ENCODE results near the gene IL1R2.

The IL1R2 gene

DNA sequence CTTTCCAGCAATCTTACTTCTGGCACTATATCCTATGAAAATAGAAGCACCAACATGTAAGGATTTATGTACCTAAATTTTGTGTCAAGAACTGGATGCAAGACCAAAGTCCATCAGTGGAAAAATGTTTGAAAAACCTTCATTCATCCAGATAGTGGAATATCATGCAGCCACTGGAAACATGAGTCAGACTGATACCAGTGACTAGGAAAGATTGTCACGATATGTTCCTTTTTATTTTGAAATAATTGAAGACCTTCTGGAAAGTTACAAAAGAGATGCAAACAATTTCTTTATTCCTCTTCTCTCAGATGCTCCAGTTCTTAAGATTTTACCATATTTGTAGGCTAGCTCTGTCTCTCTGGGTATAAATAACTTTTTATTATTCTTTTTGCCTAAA, 40.5 kb upstream of the IL1R2 start:
- DNase-seq (ENCODE audit: low spot score): no peak
- in situ Hi-C loops (cut with MboI; ENCODE audit: low sequenced_read_pairs, unreplicated experiment): no loop called here
- TF ChIP-seq, protein P1, sequence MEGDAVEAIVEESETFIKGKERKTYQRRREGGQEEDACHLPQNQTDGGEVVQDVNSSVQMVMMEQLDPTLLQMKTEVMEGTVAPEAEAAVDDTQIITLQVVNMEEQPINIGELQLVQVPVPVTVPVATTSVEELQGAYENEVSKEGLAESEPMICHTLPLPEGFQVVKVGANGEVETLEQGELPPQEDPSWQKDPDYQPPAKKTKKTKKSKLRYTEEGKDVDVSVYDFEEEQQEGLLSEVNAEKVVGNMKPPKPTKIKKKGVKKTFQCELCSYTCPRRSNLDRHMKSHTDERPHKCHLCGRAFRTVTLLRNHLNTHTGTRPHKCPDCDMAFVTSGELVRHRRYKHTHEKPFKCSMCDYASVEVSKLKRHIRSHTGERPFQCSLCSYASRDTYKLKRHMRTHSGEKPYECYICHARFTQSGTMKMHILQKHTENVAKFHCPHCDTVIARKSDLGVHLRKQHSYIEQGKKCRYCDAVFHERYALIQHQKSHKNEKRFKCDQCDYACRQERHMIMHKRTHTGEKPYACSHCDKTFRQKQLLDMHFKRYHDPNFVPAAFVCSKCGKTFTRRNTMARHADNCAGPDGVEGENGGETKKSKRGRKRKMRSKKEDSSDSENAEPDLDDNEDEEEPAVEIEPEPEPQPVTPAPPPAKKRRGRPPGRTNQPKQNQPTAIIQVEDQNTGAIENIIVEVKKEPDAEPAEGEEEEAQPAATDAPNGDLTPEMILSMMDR (IDR thresholded peaks at IDR 0.05; ENCODE audit: borderline replicate concordance, control extremely low read depth, extremely low read depth, insufficient read depth, missing control alignments): no peak

DNA sequence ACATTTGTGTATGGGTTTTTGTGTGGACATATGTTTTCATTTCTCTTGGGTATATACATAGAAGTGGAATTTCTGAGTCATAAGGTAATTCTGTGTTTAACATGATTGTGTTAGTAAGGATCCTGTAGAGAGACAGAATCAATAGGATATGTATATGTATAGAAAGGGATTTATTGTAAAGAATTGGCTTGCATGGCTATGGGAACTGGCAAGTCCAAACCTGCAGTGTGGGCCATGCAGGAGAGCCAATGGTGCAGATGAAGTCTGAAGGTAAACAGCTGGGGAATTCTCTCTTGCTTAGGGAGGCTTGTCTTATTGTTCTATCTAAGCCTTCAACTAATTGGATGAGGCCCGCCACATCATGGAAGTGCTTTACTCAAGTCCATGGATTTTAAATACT, 39.2 kb upstream of the IL1R2 start:
- in situ Hi-C loops (cut with MboI; ENCODE audit: low sequenced_read_pairs, unreplicated experiment): no loop called here
- DNase-seq (ENCODE audit: low spot score): no peak

DNA sequence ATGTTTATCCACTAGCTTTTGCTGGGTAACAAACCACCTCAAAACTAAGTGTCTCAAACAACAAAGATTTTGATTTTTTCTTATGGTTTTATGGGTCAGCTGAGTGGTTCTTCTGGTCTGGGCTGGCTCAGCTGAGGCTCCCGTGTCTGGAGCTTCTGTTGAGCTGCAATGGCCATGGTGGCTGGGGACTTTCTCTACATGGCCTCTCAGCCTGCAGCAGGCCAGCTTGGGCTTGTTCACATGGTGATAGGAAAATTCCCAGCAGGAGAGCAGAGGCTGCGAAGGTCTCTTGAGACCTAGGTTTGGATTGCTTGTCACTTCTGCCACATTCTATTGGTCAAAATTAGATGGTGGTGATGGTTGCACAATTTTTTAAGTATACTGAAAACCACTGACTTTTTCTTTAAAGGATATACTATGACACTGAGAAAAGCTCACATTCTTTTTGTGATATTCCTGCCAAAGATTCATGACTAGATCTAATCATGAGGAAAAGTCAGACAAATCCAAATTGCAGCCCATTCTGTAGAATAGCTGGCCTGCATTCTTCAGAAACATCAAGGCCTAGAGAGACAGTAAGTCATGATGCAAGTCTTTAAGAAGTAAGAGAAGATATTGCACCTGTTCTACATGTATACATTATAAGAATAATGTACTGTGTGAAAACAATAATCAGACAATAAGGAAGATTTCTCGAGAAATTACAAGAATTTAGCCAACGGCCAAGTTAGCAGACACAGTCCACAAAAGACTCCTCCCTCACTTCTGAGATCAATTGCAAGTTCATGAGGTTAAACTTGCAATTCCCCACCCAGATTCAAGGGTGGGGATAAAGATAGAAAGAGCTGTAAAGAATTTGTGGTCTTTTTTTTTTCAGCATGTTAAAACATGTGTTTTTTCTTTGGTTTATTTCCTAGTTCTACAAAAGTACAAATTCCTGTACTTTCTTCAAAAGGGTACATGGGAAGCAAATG, 35.0 kb upstream of the IL1R2 start:
- in situ Hi-C loops (cut with MboI; ENCODE audit: low sequenced_read_pairs, unreplicated experiment): no loop called here
- TF ChIP-seq, protein P1 (IDR thresholded peaks at IDR 0.05; ENCODE audit: borderline replicate concordance, control extremely low read depth, extremely low read depth, insufficient read depth, missing control alignments): no peak
- DNase-seq (ENCODE audit: low spot score): no peak

More for the DNA sequence above, 39.2 kb upstream of the IL1R2 start:
- TF ChIP-seq, protein P1 (IDR thresholded peaks at IDR 0.05; ENCODE audit: borderline replicate concordance, control extremely low read depth, extremely low read depth, insufficient read depth, missing control alignments): no peak

DNA sequence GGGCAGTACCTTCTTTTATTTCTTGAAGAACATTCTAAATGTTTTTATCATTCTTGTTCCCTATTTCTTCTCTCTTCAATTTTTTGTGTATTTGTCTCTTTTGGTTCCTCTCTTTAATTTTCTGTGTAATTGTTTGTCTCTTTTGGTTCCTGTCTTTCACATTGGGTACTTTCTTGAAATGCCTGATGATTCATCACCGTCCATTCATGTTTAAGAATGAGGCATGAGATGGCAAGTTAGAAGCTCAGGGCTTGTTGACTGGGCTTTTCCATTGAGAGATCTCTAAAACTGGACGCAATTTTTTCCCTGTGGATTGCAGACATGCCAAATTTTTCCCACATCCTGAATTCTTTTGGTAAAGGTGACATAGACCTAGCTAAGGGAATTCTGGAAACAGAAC, 33.7 kb upstream of the IL1R2 start:
- in situ Hi-C loops (cut with MboI; ENCODE audit: low sequenced_read_pairs, unreplicated experiment): no loop called here
- TF ChIP-seq, protein P1 (IDR thresholded peaks at IDR 0.05; ENCODE audit: borderline replicate concordance, control extremely low read depth, extremely low read depth, insufficient read depth, missing control alignments): no peak
- no peak for DNase-seq (ENCODE audit: low spot score)

DNA sequence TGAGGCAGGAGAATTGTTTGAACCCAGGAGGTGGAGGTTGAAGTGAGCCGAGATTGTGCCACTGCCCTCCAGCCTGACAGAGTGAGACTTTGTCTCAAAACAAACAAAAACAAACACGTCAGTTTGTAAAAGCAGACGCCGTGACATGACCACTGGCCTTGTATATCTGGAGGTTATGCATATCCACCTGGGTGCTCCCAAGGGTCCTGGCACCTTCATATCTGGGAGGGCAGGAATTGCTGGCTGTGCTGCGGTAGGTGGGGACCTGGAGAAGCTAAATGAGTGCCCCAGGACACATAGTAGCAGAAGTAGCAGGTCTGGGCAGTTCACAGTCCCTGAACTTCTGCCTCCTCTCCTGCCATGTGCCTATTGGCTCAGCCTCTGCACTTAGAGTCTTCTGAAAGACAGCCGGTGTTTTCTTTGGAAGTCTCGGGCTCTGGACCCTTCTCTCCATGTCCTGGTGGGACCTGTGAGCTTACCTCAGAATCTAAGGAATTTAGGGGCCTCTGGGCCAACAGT, 30.9 kb upstream of the IL1R2 start:
- TF ChIP-seq, protein P1 (IDR thresholded peaks at IDR 0.05; ENCODE audit: borderline replicate concordance, control extremely low read depth, extremely low read depth, insufficient read depth, missing control alignments): no peak
- DNase-seq (ENCODE audit: low spot score): no peak
- in situ Hi-C loops (cut with MboI; ENCODE audit: low sequenced_read_pairs, unreplicated experiment): no loop called here

DNA sequence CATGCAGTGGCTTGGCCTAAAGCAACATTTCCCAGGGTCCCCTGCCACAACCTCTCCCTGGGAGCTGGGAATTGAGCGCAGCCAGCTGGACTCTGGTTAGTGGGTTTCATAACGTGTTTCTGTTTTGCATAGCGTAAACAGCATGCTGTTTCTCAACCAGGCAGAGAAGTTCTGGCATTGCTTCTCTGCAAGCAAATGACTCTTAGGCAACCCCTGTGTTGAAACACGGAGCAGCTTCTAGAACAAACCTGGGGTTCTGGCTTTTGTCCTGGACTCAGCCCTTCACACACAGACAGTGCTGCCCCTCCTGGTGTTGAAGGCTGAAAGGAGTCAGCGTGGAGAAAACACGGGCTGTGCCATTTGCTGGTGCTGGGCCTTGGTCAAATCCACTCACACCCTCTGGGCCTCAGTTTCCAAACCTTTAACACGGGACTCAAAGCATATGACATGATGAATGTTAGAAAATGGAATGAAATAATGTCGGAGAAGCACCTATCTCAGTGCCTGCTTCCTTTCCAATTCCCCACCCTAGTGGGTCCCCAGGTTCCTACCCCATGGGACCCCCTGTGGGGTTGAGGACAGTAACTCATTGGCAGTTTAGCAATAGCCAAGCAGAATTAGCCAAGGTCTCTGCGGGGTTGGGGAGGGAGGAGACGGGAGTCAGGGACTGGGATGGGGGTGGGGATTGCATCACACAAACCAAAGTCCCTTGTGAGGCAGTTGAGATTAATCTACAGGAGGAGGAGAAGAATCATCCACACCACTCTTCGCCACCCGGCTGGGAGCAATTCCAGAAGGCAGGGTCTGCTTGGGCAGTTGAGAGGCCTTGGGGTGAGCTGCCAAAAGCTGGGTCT, 30.2 kb upstream of the IL1R2 start:
- TF ChIP-seq, protein P1 (IDR thresholded peaks at IDR 0.05; ENCODE audit: borderline replicate concordance, control extremely low read depth, extremely low read depth, insufficient read depth, missing control alignments): no peak
- DNase-seq (ENCODE audit: low spot score): no peak

More for the DNA sequence above, 30.2 kb upstream of the IL1R2 start:
- in situ Hi-C loops (cut with MboI; ENCODE audit: low sequenced_read_pairs, unreplicated experiment): no loop called here

Data from GM13976 (cell line).